Measurements from ENCODE around the gene CASKIN1. TPM values are rescaled to one million over a fixed set of nuclear protein-coding genes. Genes with fewer than 3 reads are reported as not detected.

Gene CASKIN1
- total RNA-seq, 2 donors from 2014 or later, result not detected

DNA sequence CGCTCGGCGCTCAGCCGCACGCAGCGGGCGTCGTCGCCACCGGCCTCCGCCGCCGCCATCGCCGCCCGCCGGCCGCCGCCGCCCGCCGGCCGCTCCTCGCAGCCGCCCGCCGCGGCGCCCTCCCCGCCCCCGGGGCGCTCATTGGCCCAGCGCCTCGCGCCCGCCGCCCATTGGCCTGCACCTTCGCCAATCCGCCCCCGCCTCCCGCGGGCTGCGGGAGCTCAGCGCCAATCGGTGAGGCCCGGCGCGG, 18.2 kb upstream of the CASKIN1 start, which contains the start of gene PGP:
Gene PGP (minus strand): TSS at position 122 of the 250 bp plus-strand sequence. CDS start 63 bp downstream, at position 59.
- Histone ChIP-seq H3K4me1 (ENCODE audit: control insufficient read depth in 1 of 2, low read depth in 2 of 2) (peaks cover 17 to 21% of the 10 kb centered on the region in 2 donors), H3K4me3 (peak within 1 kb of the TSS; percentile 94), H3K27ac (peak within 1 kb of the TSS; percentile 90 to 91), H3K27me3 (replicated peaks; ENCODE audit: insufficient read depth) (no peaks in the 10 kb centered on the region), H3K9me3 (no peaks in the 10 kb centered on the region), H3K36me3 (no peaks in the 10 kb centered on the region)
- no peak for TF ChIP-seq CTCF (IDR thresholded peaks at IDR 0.05)
- no peak for DNase-seq (ENCODE audit: low spot score)
- ATAC-seq (ENCODE audit: insufficient number of reproducible peaks, low FRiP score, low read depth), result no peak

DNA sequence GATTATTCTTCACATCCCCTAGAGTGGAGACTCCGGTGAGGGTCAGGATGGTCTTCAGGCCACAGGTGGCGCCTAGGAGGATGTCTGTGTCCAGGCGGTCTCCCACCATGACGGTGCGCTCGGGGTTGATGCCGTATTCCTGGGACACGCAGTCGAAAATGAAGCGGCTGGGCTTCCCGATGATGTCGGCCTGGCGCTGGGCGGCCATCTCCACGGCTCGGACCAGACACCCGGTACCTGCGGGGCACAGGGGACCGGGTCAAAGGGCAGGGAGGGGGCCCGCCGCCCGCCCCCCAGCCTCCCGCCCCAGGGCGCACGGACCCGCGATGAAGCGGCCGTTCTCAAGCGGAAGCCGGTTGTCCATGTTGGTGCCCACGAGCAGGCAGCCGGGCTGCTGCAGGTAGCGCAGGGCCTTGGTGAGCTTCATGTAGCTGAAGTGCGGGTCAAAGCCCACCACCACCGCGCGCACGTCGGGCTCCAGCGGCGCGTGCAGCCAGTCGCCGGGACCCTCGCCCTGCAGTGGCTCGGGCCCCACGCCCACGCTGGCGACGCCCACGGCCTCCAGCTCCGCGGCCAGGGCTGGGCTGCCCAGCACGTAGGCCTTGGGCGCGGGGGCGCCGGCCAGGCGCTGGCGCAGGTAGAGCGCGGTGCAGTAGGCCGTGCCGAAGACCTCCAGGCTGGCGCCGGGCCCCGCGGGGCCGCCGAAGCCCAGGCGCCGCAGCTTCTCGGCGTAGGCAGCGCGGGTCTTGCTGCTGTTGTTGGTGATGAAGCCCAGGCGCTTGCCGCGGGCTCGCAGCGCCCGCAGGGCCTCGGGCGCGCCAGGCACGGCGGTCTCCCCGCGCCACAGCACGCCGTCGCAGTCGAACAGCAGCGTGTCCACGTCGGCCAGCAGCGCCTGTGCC, 17.7 kb upstream of the CASKIN1 start:
- peaks cover 17 to 21% of the 10 kb centered on the region in 2 donors for H3K4me1 ChIP-seq (ENCODE audit: control insufficient read depth in 1 of 2, low read depth in 2 of 2)
- H3K9me3 ChIP-seq, result no peaks in the 10 kb centered on the region
- H3K36me3 ChIP-seq, result peaks cover under 1% of the 10 kb centered on the region
- ATAC-seq (ENCODE audit: insufficient number of reproducible peaks, low FRiP score, low read depth) (no peak), DNase-seq (ENCODE audit: low spot score) (no peak)
- peak overlapping the region; percentile 63 to 76 for H3K27ac ChIP-seq
- no peaks in the 10 kb centered on the region for H3K27me3 ChIP-seq (replicated peaks; ENCODE audit: insufficient read depth)
- TF ChIP-seq CTCF (IDR thresholded peaks at IDR 0.05), result no peak
- peak overlapping the region; percentile 83 for H3K4me3 ChIP-seq

GRCh38 chr16:2212362-2213324, 16.2 kb upstream of the CASKIN1 start:
- H3K36me3 ChIP-seq, result peaks cover 14% of the 10 kb centered on the region
- H3K4me1 ChIP-seq (ENCODE audit: control insufficient read depth in 1 of 2, low read depth in 2 of 2), result peaks cover 17 to 21% of the 10 kb centered on the region in 2 donors
- ATAC-seq (ENCODE audit: insufficient number of reproducible peaks, low FRiP score, low read depth), result no peak
- peak overlapping the region; percentile 83 for H3K4me3 ChIP-seq
- no peak for DNase-seq (ENCODE audit: low spot score)
- no peak for TF ChIP-seq CTCF (IDR thresholded peaks at IDR 0.05)
- no peaks in the 10 kb centered on the region for H3K27me3 ChIP-seq (replicated peaks; ENCODE audit: insufficient read depth)
- peak overlapping the region in 1 of 2 donors; percentile 13 for H3K27ac ChIP-seq
- no peaks in the 10 kb centered on the region for H3K9me3 ChIP-seq

GRCh38 chr16:2211923-2212347, 15.5 kb upstream of the CASKIN1 start:
- no peak for ATAC-seq (ENCODE audit: insufficient number of reproducible peaks, low FRiP score, low read depth)
- Histone ChIP-seq H3K27me3 (replicated peaks; ENCODE audit: insufficient read depth) (no peaks in the 10 kb centered on the region), H3K27ac (no peak overlapping the region), H3K4me3 (no peak overlapping the region), H3K4me1 (ENCODE audit: control insufficient read depth in 1 of 2, low read depth in 2 of 2) (peaks cover 17 to 22% of the 10 kb centered on the region in 2 donors), H3K36me3 (peaks cover 18% of the 10 kb centered on the region), H3K9me3 (no peaks in the 10 kb centered on the region)
- no peak for DNase-seq (ENCODE audit: low spot score)
- no peak for TF ChIP-seq CTCF (IDR thresholded peaks at IDR 0.05)
